ENCODE results near the gene BTRC. TPM values are rescaled to one million over a fixed set of nuclear protein-coding genes. Genes with fewer than 3 reads are reported as not detected.

Gene BTRC
- polyA plus RNA-seq, 1 experiment, result 23.2 TPM

DNA sequence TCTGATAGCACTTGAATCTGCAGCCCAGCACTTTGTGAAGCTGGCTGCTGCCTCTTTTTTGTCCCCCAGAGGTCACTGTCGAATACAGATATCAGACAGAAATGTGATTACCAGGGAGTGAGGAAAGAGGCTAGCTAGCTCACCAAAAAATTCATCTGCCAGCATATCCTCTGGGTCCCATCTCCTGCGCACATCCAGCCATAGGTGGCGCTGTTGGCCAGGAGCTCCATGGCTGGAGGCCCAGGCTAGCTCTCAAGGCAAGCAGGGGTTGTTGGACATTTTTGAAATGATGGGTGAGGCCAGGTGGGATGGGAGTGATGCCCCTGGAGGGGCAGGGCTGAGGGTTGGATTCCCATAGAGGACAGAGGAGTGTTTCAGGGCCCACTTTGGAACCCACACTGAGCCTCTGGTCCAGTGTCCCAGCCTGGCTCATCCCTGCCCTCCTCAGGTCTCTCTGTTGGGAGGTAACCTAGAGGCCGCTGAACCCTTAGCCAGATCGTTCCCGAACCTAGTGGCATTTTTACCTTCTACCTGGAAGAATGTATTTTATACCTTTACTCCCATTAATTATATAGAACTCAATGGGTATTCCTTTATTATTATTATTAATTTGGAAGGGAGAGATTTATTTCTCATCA lies 248.9 kb downstream of the BTRC start:
- peak; percentile 33 for DNase-seq (ENCODE audit: low read depth, low spot score)
- TF ChIP-seq, protein P1, sequence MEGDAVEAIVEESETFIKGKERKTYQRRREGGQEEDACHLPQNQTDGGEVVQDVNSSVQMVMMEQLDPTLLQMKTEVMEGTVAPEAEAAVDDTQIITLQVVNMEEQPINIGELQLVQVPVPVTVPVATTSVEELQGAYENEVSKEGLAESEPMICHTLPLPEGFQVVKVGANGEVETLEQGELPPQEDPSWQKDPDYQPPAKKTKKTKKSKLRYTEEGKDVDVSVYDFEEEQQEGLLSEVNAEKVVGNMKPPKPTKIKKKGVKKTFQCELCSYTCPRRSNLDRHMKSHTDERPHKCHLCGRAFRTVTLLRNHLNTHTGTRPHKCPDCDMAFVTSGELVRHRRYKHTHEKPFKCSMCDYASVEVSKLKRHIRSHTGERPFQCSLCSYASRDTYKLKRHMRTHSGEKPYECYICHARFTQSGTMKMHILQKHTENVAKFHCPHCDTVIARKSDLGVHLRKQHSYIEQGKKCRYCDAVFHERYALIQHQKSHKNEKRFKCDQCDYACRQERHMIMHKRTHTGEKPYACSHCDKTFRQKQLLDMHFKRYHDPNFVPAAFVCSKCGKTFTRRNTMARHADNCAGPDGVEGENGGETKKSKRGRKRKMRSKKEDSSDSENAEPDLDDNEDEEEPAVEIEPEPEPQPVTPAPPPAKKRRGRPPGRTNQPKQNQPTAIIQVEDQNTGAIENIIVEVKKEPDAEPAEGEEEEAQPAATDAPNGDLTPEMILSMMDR (IDR thresholded peaks at IDR 0.05; ENCODE audit: low read depth, low read length), result peak; percentile 94

More for the DNA sequence above, 248.9 kb downstream of the BTRC start:
- Histone ChIP-seq H3K9me3 (ENCODE audit: control insufficient read depth, insufficient read depth, low read length) (no peaks in the 10 kb centered on the region), H3K4me3 (ENCODE audit: low read depth, low read length) (no peak overlapping the region), H3K27ac (ENCODE audit: low read depth, low read length) (no peak overlapping the region), H3K27me3 (ENCODE audit: control insufficient read depth, insufficient read depth, low read length) (no peaks in the 10 kb centered on the region)
- POLR2A ChIA-PET, result interaction anchor here (0.5 to 1.2 kb wide), 3 partner anchors 15 to 179 kb away, joined by 4 to 7 read pairs (median 6); partner anchors contain the start of genes DPCD and POLL
- CTCF ChIA-PET, result interaction anchor here (0.5 to 5.5 kb wide), 18 partner anchors 9 to 470 kb away, joined by 3 to 127 read pairs (median 6); partner anchors contain the start of genes DPCD, NPM3 and POLL

Small RNA genes lying within 50 kb of the gene (small RNA-seq; reads per million reads assigned to genes)
- 2.2 reads per million for gene MIR3158-1 (ENCODE audit: insufficient read length, low read depth)
- gene RNU2-43P (ENCODE audit: insufficient read length, low read depth), result not detected
- 10.0 reads per million, percentile 70 among the genes with 10 or more reads in this experiment for gene RNU2-59P (ENCODE audit: insufficient read length, low read depth)

Other genes starting within 250 kb of the BTRC start
- gene TLX1, start 222.9 kb upstream of the BTRC start, polyA plus RNA-seq (2011; rRNA removed), result not detected in 2 replicates
- gene LBX1, start 124.7 kb upstream of the BTRC start, polyA plus RNA-seq (2011; rRNA removed), result not detected in 2 replicates
- gene POLL, start 234.1 kb downstream of the BTRC start, polyA plus RNA-seq (2011; rRNA removed), result 14.8 and 16.4 TPM in 2 replicates
- gene DPCD, start 234.2 kb downstream of the BTRC start, polyA plus RNA-seq (2011; rRNA removed), result 49.7 and 51.1 TPM in 2 replicates